ENCODE results near the gene FAM83G. TPM values are rescaled to one million over a fixed set of nuclear protein-coding genes. Genes with fewer than 3 reads are reported as not detected.

Gene FAM83G
- polyA plus RNA-seq, 1 of the 3 experiments (the other 2 are of a cell fraction), result 6.5 TPM

GRCh38 chr17:18978050-18978449 lies 26.5 kb downstream of the FAM83G start:
- H3K27me3 ChIP-seq (ENCODE audit: insufficient read depth), result no peaks in the 10 kb centered on the region
- no peaks in the 10 kb centered on the region for H3K9me2 ChIP-seq
- H3K4me3 ChIP-seq (ENCODE audit: low read depth in 2 of 2, low read length in 1 of 2), result no peak overlapping the region
- H3K4me1 ChIP-seq (ENCODE audit: control insufficient read depth in 1 of 2, insufficient read depth in 2 of 2, low read depth in 1 of 2, low read length in 1 of 2), result peaks cover 0 to 11% of the 10 kb centered on the region in 2 experiments; a peak in 3 of 4 replicates
- peaks cover 0 to 21% of the 10 kb centered on the region in 2 experiments for H3K36me3 ChIP-seq (replicated peaks in 1 of 2; ENCODE audit: control insufficient read depth in 1 of 2, insufficient read depth in 2 of 2, low read length in 1 of 2)
- no CpG with 5 or more reads among the region's 13 CpGs for WGBS (ENCODE audit: low lambda C conversion rate)
- H3K9me3 ChIP-seq, result no peaks in the 10 kb centered on the region
- no peak overlapping the region for H3K4me2 ChIP-seq
- ChIA-PET CTCF (interaction anchor here (1.4 to 5.7 kb wide), 2 partner anchors 17 to 46 kb away, joined by 3 to 34 read pairs; no protein-coding TSS in a partner anchor), POLR2A (no interaction called here)
- no peak for DNase-seq
- no peaks in the 10 kb centered on the region for H4K20me1 ChIP-seq (ENCODE audit: insufficient read depth)
- H3K9ac ChIP-seq, result no peak overlapping the region
- no peaks in the 10 kb centered on the region for H3F3A ChIP-seq (replicated peaks; ENCODE audit: insufficient read depth)
- no peak overlapping the region for H2AFZ ChIP-seq (ENCODE audit: low read depth)
- H3K79me2 ChIP-seq (ENCODE audit: insufficient read depth), result no peaks in the 10 kb centered on the region
- no peak for TF ChIP-seq JUND (IDR thresholded peaks at IDR 0.05)
- no peak for TF ChIP-seq REST (IDR thresholded peaks at IDR 0.05; ENCODE audit: low read depth, low read length)
- TF ChIP-seq RXRA (IDR thresholded peaks at IDR 0.05; ENCODE audit: borderline replicate concordance, low read depth), result no peak
- TF ChIP-seq PBX3 (IDR thresholded peaks at IDR 0.05), result no peak
- H3K27ac ChIP-seq (ENCODE audit: low read depth in 2 of 2, low read length in 1 of 2), result no peak overlapping the region

GRCh38 chr17:18977646-18978045 lies 26.9 kb downstream of the FAM83G start:
- Histone ChIP-seq H3K4me2 (no peak overlapping the region), H3K4me1 (ENCODE audit: control insufficient read depth in 1 of 2, insufficient read depth in 2 of 2, low read depth in 1 of 2, low read length in 1 of 2) (peaks cover 0 to 11% of the 10 kb centered on the region in 2 experiments; a peak in 3 of 4 replicates), H3K27ac (ENCODE audit: low read depth in 2 of 2, low read length in 1 of 2) (no peak overlapping the region), H3K27me3 (ENCODE audit: insufficient read depth) (no peaks in the 10 kb centered on the region), H3K79me2 (ENCODE audit: insufficient read depth) (no peaks in the 10 kb centered on the region), H3K9ac (no peak overlapping the region), H3K9me3 (no peaks in the 10 kb centered on the region), H3F3A (replicated peaks; ENCODE audit: insufficient read depth) (no peaks in the 10 kb centered on the region), H3K9me2 (no peaks in the 10 kb centered on the region), H4K20me1 (ENCODE audit: insufficient read depth) (no peaks in the 10 kb centered on the region), H3K4me3 (ENCODE audit: low read depth in 2 of 2, low read length in 1 of 2) (no peak overlapping the region), H2AFZ (ENCODE audit: low read depth) (no peak overlapping the region), H3K36me3 (replicated peaks in 1 of 2; ENCODE audit: control insufficient read depth in 1 of 2, insufficient read depth in 2 of 2, low read length in 1 of 2) (peaks cover 0 to 21% of the 10 kb centered on the region in 2 experiments)
- TF ChIP-seq FOXJ3 (CRISPR knock-in tag; IDR thresholded peaks at IDR 0.05) (no peak), TAF1 (IDR thresholded peaks at IDR 0.05; ENCODE audit: borderline replicate concordance, low read depth, low read length) (no peak), RXRA (IDR thresholded peaks at IDR 0.05; ENCODE audit: borderline replicate concordance, low read depth) (no peak)
- WGBS (ENCODE audit: low lambda C conversion rate), result 94% methylated on average over 13 of the region's 19 CpGs
- ChIA-PET POLR2A (no interaction called here), CTCF (interaction anchor here (0.6 to 5.7 kb wide), 3 partner anchors 17 to 47 kb away, joined by 3 to 34 read pairs (median 3); no protein-coding TSS in a partner anchor)
- no peak for DNase-seq

All from SK-N-SH (cell line).